ENCODE results near the gene NOC2L.
"Not testable (repeated sequence)": the region's sequence is repeated elsewhere in the genome, so short reads cannot be mapped to it uniquely, and the experiment has no call there.

Gene NOC2L

GRCh38 chr1:904310-904950 is 54.6 kb downstream of the NOC2L start:
- DNase-seq (ENCODE audit: low read depth), result peak; percentile 42

GRCh38 chr1:903721-904271 is 55.3 kb downstream of the NOC2L start:
- DNase-seq (ENCODE audit: low read depth), result no peak

- DNase-seq (ENCODE audit: low read depth), result no peak
These were observed 55.8 kb downstream of the NOC2L start for GRCh38 chr1:903305-903704.

GRCh38 chr1:902802-903201 is 56.3 kb downstream of the NOC2L start:
- DNase-seq (ENCODE audit: low read depth), result no peak

GRCh38 chr1:901108-901859 is 57.8 kb downstream of the NOC2L start:
- DNase-seq (ENCODE audit: low read depth), result no peak

GRCh38 chr1:899636-900317 is 59.3 kb downstream of the NOC2L start:
- no peak for DNase-seq (ENCODE audit: low read depth)

GRCh38 chr1:897951-898350 is 61.1 kb downstream of the NOC2L start:
- not testable (repeated sequence) for DNase-seq (ENCODE audit: low read depth)

- no peak for DNase-seq (ENCODE audit: low read depth)
These were observed 61.8 kb downstream of the NOC2L start for GRCh38 chr1:897226-897625.
